CD14-positive monocyte (primary cell): ENCODE measurements around the gene ERCC1. TPM values are rescaled to one million over a fixed set of nuclear protein-coding genes. Genes with fewer than 3 reads are reported as not detected.

Source experiments
- DNase-seq, 3 donors: peaks; one replicate each; pipeline ENCODE4 v3.0.0-alpha.2; 2011 to 2022
- H2AFZ ChIP-seq: 2 replicates; pipeline ENCODE4 v1.6.0; 2012; ENCODE audit warnings: mild to moderate bottlenecking, low read depth, low read length, inconsistent platforms; ENCODE audit not compliant: insufficient read depth, poor library complexity, severe bottlenecking
- H3K27ac ChIP-seq, 2 donors: 1 replicate in 1 of 2; 2 replicates in 1 of 2; pipeline ENCODE4 v1.5.1; 2012 to 2013; ENCODE audit warnings: low read length in 2 of 2, control low read depth in 1 of 2, inconsistent platforms in 1 of 2, low read depth in 1 of 2, mild to moderate bottlenecking in 1 of 2
- H3K27me3 ChIP-seq, 2 donors: one replicate each; pipeline versions ENCODE4 v1.6.0 to v1.6.1; 2011 to 2013; ENCODE audit warnings: low read length in 2 of 2; ENCODE audit not compliant: control insufficient read depth in 2 of 2, insufficient read depth in 2 of 2
- H3K36me3 ChIP-seq, 2 donors: replicated peaks in 1 of 2; 1 replicate in 1 of 2; 2 replicates in 1 of 2; pipeline versions ENCODE4 v1.5.1 to v1.6.1; 2012 to 2013; ENCODE audit warnings: low read length in 2 of 2, control low read depth in 1 of 2, inconsistent platforms in 1 of 2, mild to moderate bottlenecking in 1 of 2; ENCODE audit not compliant: insufficient read depth in 2 of 2, control insufficient read depth in 1 of 2
- H3K4me1 ChIP-seq, 2 donors: 1 replicate in 1 of 2; 2 replicates in 1 of 2; pipeline versions ENCODE4 v1.5.1 to v1.6.1; 2012 to 2013; ENCODE audit warnings: low read length in 2 of 2, control low read depth in 1 of 2, inconsistent platforms in 1 of 2, mild to moderate bottlenecking in 1 of 2, moderate library complexity in 1 of 2; ENCODE audit not compliant: insufficient read depth in 2 of 2, control insufficient read depth in 1 of 2
- H3K4me2 ChIP-seq: replicated peaks from 2 replicates; pipeline ENCODE3; 2012; ENCODE audit warnings: low read length, moderate library complexity, mild to moderate bottlenecking; ENCODE audit not compliant: poor library complexity, severe bottlenecking; ENCODE audit errors: extremely low read depth
- H3K4me3 ChIP-seq, 3 experiments: fragments of 200-600 bp in 1 of 3; sonication (generic) in 1 of 3; replicated peaks in 1 of 3; 1 replicate in 2 of 3; 2 replicates in 1 of 3; pipeline ENCODE4 v1.5.1; 2011 to 2013; ENCODE audit warnings: low read length in 3 of 3, mild to moderate bottlenecking in 3 of 3, control low read depth in 2 of 3, low read depth in 2 of 3, inconsistent platforms in 1 of 3, moderate library complexity in 1 of 3
- H3K79me2 ChIP-seq: 2 replicates; pipeline ENCODE4 v1.6.0; 2012; ENCODE audit warnings: mild to moderate bottlenecking, control low read depth, inconsistent platforms, low read length, moderate library complexity; ENCODE audit not compliant: insufficient read depth
- H3K9ac ChIP-seq: 2 replicates; pipeline ENCODE4 v1.6.0; 2017; ENCODE audit warnings: low read length, mild to moderate bottlenecking; ENCODE audit not compliant: insufficient read depth, poor library complexity, severe bottlenecking
- H3K9me3 ChIP-seq, 2 donors: replicated peaks in 1 of 2; 1 replicate in 1 of 2; 2 replicates in 1 of 2; pipeline versions ENCODE4 v1.5.1 to v1.6.1; 2012 to 2013; ENCODE audit warnings: low read length in 2 of 2, control low read depth in 1 of 2; ENCODE audit not compliant: control insufficient read depth in 1 of 2, insufficient read depth in 1 of 2
- H4K20me1 ChIP-seq: 2 replicates; pipeline ENCODE4 v1.6.0; 2012; ENCODE audit warnings: mild to moderate bottlenecking, low read length, control low read depth, moderate library complexity; ENCODE audit not compliant: insufficient read depth
- H3K27ac Mint-ChIP-seq, 7 donors: one replicate each; pipeline ENCODE4 v1.8.0; 2020; ENCODE audit warnings: mild to moderate bottlenecking in 7 of 7, mixed read lengths in 7 of 7, moderate library complexity in 6 of 7, inconsistent platforms in 2 of 7
- H3K27me3 Mint-ChIP-seq, 3 donors: one replicate each; pipeline ENCODE4 v1.8.0; 2021 to 2022; ENCODE audit warnings: low read depth in 3 of 3, mild to moderate bottlenecking in 3 of 3, mixed read lengths in 3 of 3, moderate library complexity in 3 of 3, inconsistent platforms in 1 of 3
- H3K36me3 Mint-ChIP-seq, 2 donors: one replicate each; pipeline ENCODE4 v1.8.0; 2020; ENCODE audit warnings: mixed read lengths in 2 of 2, inconsistent platforms in 1 of 2, mild to moderate bottlenecking in 1 of 2
- H3K4me1 Mint-ChIP-seq: one replicate; pipeline ENCODE4 v1.8.0; 2020; ENCODE audit warnings: mild to moderate bottlenecking, mixed read lengths
- H3K4me3 Mint-ChIP-seq, 2 donors: one replicate each; pipeline ENCODE4 v1.8.0; 2020; ENCODE audit warnings: mild to moderate bottlenecking in 2 of 2, mixed read lengths in 2 of 2, moderate library complexity in 1 of 2
- H3K9me3 Mint-ChIP-seq, 7 donors: one replicate each; pipeline ENCODE4 v1.8.0; 2020 to 2022; ENCODE audit warnings: mixed read lengths in 7 of 7, mild to moderate bottlenecking in 6 of 7, moderate library complexity in 6 of 7, inconsistent platforms in 2 of 7
- CTCF ChIP-seq: fragments of 200-600 bp; IDR thresholded peaks from one replicate; pipeline ENCODE4 v1.8.0; 2022; ENCODE audit warnings: antibody characterized with exemption, mild to moderate bottlenecking
- WGBS: methylation state at CpG from one replicate; pipeline ENCODE4 v1.1.5; 2013; ENCODE audit warnings: missing lambda C conversion rate; ENCODE audit not compliant: insufficient coverage; 5-methylcytosine and 5-hydroxymethylcytosine counted together
- intact Hi-C, 2 donors: fragments of 100-400 bp; cut with micrococcal nuclease; formaldehyde crosslinking; loops; one replicate each; pipeline versions ENCODE4 v1.15.0 to v1.15.1; 2023
- polyA plus RNA-seq, 3 donors: library from polyadenylated mRNA; depleted of rRNA in 1 of 3; unstranded in 2 of 3; stranded (reverse) in 1 of 3; fragments of 300-500 nt in 2 of 3; fragments of >200 nt in 1 of 3; fragmentation: Illumina TruSeq in 2 of 3; gene quantifications; 1 replicate in 2 of 3; 2 replicates in 1 of 3; pipeline ENCODE4 v1.2.3, GENCODE V29; 2012 to 2021

The ERCC1 gene
- polyA plus RNA-seq, 3 donors = 62.2 to 78.2 (median 74.6) TPM

GRCh38 chr19:45370410-45371204, 53.1 kb downstream of the ERCC1 start, which contains the start of gene ERCC2:
Gene ERCC2 (minus strand): TSS chr19:45370573. CDS start chr19:45370540, 33 bp downstream.
- Histone ChIP-seq H2AFZ (peak within 1 kb of the TSS; percentile 84), H3K4me3 (peak within 1 kb of the TSS; percentile 61 to 88 (median 83)), H3K4me1 (peaks cover 7 to 11% of the 10 kb centered on the region in 2 donors), H3K36me3 (peaks cover 2 to 4% of the 10 kb centered on the region in 2 donors), H3K9me3 (no peaks in the 10 kb centered on the region), H4K20me1 (no peaks in the 10 kb centered on the region), H3K79me2 (no peaks in the 10 kb centered on the region), H3K4me2 (peak within 1 kb of the TSS; percentile 96), H3K27me3 (no peaks in the 10 kb centered on the region), H3K9ac (peak within 1 kb of the TSS; percentile 58), H3K27ac (peak within 1 kb of the TSS; percentile 72 to 88)
- Mint-ChIP-seq H3K4me3 (peak within 1 kb of the TSS; percentile 89 to 96), H3K27ac (peak within 1 kb of the TSS; percentile 91 to 98 (median 96)), H3K9me3 (peaks cover 0 to 2% (median 0%) of the 10 kb centered on the region in 7 donors), H3K27me3 (peaks cover 0 to 6% (median 4%) of the 10 kb centered on the region in 3 donors), H3K4me1 (peaks cover 13% of the 10 kb centered on the region), H3K36me3 (peaks cover 0 to 9% of the 10 kb centered on the region in 2 donors)
- under 1% methylated on average over 39 of the region's 55 CpGs for WGBS
- no peak for TF ChIP-seq CTCF
- peak; percentile 97 to 99 (median 98) for DNase-seq
- intact Hi-C loops = loop anchor here in 1 of 2 donors (5.0 kb wide), 1 partner anchor 37 kb away; the partner anchor contains the start of genes POLR1G and PPP1R13L

- H3K4me3 Mint-ChIP-seq = no peak overlapping the region
- DNase-seq = no peak
- WGBS = 98% methylated on average over 5 of the region's 11 CpGs
- H3K9me3 Mint-ChIP-seq = peaks cover 0 to 2% (median 0%) of the 10 kb centered on the region in 7 donors
- Histone ChIP-seq H4K20me1 (no peaks in the 10 kb centered on the region), H3K9me3 (no peaks in the 10 kb centered on the region), H3K79me2 (no peaks in the 10 kb centered on the region), H3K4me2 (no peak overlapping the region), H3K36me3 (peaks cover 4 to 5% of the 10 kb centered on the region in 2 donors), H2AFZ (no peak overlapping the region), H3K4me3 (no peak overlapping the region), H3K9ac (no peak overlapping the region), H3K4me1 (peaks cover 7 to 11% of the 10 kb centered on the region in 2 donors), H3K27ac (no peak overlapping the region), H3K27me3 (no peaks in the 10 kb centered on the region)
- intact Hi-C loops = no loop called here
- TF ChIP-seq CTCF = no peak
- peaks cover 13% of the 10 kb centered on the region for H3K4me1 Mint-ChIP-seq
- H3K27ac Mint-ChIP-seq = peak overlapping the region in 2 of 7 donors; percentile 14 to 26
- H3K27me3 Mint-ChIP-seq = peaks cover 0 to 2% (median 2%) of the 10 kb centered on the region in 3 donors
- peaks cover 6 to 21% of the 10 kb centered on the region in 2 donors for H3K36me3 Mint-ChIP-seq
Observed at GRCh38 chr19:45368737-45369340, 54.9 kb downstream of the ERCC1 start.
